HK-2 (cell line): ENCODE data around the gene C1orf116.
A peak's percentile ranks its signal among the peaks of the same experiment; 100 is the strongest.

ENCODE experiments used
- DNase-seq: peaks from one replicate; pipeline ENCODE4 v3.0.0-alpha.2; 2018; ENCODE audit not compliant: unreplicated experiment

Gene C1orf116

GRCh38 chr1:207019661-207020060 lies 12.9 kb downstream of the C1orf116 start:
- no peak for DNase-seq

DNA sequence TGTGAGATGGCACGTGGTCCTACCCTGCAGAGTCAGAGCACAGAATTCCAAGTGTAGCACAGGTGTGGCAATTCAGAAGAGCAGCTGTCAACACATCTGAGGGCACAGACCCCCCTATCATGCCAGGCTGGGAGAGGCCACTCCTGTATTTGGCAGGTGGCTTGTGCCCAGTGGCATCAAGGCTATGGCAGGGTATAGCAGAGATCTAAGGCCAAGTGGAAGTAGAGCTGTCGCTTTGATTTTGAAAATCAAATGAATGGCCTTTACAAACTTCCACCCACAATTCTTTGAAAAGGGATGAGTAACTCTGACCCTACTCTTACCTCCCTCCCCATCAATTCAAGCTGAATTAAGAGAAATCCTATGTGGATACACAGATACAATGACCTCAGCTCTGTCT lies 13.4 kb downstream of the C1orf116 start:
- no peak for DNase-seq

- no peak for DNase-seq
Measured at GRCh38 chr1:207018707-207019106, 13.8 kb downstream of the C1orf116 start.

DNA sequence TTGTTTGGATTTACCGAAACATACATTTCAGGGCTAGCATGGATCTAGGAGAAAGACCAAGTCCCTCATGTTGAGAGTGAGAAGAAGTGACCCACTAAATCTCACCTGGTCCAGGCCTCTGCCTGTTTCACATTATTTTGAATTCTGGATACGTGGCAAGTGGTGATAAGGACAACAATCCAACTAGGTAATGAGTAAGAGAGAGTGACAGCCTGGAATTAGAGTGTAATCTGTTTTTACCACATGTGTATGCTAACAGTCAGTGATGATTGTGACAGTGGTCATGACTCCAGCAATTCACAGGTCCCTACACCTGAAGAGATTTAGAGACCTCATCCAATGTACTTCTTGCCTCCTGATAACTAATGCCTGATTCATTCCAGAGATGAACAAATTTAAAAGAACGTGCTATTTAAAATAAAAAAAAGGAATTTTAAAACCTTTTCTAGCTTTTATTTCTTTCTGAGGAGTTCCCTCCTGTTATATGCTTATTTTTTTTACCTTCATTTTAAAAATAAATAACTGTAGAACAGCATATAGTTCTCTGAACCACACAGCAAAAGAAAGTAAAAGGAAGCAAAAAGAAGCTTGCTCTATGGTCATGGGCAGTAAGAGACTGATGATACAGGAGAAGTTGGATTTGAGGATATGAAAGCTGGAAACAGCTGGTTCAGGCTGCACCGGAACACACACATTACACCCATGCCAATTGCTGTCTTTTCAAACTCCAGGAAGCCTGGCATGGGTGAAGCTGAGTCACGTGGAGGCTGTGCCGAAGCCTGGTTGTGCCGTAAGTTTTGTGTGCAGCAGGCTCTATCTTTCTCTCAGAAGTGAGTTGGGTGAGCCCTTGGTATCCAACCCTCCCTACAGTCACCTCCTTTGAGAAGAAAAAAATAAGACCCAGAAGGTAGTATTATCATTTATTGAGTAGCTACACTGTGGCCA lies 14.7 kb downstream of the C1orf116 start:
- DNase-seq, result no peak

DNA sequence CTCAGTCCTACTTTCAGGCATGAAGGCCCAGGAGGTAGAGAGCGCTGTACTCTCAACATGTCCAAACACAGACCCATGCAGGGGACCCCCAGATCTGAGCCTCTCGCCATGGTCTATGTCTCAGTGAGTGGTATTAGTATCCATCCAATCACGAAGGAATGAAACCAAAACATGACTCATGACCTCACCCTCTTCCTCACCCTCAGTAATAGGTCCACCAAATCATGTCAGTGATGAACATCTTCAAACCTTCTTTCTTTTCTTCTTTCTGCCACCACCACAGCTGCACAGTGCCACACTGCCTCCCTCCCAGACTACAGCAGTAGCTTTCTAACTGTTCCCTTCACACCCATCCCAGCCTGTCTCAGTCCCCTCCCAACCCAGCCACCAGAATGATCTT lies 16.8 kb downstream of the C1orf116 start:
- no peak for DNase-seq

DNA sequence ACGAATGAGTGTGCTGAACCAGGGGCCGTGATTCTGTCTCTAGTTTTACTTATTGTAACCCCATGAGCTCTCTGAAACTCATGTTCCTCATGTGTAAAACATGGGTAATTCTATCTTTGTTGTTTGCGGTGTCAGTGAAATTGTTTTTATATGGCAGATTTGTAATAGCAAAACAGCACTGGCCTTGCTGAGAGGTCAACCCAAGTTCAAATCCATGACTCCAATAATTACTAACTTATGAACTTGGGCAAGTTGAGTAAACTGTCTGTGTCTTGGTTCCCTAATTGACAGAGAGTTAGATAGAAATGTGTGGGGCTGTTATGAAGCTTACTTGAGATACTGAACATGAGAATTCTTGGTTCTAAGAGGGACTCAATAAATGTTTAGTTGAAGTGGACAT lies 17.8 kb downstream of the C1orf116 start:
- no peak for DNase-seq

- DNase-seq, result no peak
Measured at GRCh38 chr1:207013321-207014085, 19.1 kb downstream of the C1orf116 start.

GRCh38 chr1:207010726-207011125 lies 21.8 kb downstream of the C1orf116 start:
- no peak for DNase-seq

- no peak for DNase-seq
Measured at GRCh38 chr1:207009945-207010344, 22.6 kb downstream of the C1orf116 start.

- DNase-seq, result no peak
Measured at GRCh38 chr1:207009182-207009850, 23.2 kb downstream of the C1orf116 start.

DNA sequence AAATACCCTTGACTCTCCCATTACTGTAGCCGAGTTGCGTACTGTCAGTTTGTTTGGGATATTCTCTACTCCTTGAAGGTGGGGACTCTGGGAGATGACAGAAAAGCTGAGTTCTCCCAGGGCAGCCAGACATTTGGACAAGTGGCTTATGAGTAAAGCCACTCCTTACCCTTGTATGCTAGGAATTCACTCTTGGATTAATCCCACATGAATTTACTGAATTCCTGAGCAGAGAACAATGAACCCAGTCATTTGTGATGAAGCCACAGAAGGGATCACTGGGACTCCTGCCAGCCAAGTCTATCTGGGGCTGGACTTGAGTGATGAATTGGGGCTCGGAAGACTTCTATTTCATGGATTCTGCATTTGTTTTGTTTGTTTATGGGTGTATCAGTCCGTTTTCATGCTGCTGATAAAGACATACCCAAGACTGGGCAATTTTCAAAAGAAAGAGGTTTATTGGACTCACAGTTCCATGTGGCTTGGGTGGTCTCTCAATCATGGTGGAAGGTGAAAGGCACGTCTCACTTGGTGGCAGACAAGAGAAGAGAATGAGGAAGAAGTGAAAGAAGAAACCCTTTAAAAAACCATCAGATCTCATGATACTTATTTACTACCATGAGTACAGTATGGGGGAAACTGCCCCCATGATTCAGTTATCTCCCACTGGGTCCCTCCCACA lies 25.1 kb downstream of the C1orf116 start:
- DNase-seq, result peak; percentile 71

- DNase-seq, result no peak
Measured at GRCh38 chr1:207006914-207007313, 25.6 kb downstream of the C1orf116 start.

DNA sequence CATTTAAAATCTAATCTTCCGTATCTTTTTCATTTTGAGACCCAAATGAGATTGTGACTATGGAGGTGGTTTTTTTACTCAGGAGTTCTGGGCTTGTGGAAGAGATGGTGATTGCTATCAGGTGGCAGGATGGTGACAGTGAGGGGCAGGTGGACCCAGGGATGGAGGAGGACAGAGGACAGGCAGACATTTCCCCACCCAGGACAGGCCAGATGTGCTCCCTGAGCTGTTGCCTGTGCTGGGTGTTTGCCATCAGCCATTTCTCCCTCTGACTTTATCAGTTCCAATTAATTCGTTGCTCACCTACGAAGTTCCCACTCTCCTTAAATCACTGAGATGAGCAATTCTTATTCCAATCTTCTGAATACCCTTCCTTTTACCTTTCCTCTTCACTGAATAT lies 26.5 kb downstream of the C1orf116 start:
- DNase-seq, result no peak

DNA sequence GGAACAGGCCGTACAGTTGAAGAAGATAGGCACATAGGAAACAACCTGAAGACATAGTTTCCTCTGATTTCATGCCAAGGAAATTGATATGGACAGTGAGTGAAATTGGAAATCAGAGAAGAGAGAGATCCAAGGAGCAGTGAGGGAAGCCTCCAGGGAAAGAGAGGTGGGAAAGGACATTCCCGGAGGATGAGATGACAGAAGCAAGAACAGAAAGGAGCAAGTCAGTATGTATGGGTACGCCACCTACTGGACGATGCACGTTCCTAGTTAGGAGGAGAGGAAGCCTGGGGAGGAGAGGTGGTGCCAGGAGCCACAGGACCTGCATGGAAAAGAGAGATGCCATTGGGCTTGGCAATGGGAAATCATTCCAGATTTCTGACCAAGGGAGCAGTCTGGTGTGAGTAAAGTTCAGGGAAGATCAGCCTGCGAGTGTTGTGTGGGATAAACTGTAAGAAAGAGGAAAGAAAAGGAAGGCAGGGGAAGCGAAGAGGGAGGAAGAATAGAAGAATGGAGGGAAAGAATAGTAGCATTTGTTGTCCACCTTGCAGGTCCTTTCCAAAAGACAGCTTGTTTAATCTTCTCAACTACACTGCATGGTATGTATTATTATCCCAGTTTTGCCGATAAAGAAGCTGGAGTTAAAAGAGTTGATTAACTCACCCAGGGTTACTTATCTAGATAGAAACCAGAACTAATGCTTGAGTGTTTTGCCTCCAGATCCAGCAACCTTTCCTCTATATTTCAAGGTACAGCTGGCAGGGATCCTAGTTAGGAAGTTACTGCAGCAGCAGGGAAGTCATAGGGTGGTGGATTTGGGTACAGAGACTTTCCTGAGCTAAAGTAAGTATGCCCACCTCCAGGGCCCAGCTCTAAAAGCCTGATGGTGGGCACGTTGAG lies 27.4 kb downstream of the C1orf116 start:
- peak; percentile 70 for DNase-seq

DNA sequence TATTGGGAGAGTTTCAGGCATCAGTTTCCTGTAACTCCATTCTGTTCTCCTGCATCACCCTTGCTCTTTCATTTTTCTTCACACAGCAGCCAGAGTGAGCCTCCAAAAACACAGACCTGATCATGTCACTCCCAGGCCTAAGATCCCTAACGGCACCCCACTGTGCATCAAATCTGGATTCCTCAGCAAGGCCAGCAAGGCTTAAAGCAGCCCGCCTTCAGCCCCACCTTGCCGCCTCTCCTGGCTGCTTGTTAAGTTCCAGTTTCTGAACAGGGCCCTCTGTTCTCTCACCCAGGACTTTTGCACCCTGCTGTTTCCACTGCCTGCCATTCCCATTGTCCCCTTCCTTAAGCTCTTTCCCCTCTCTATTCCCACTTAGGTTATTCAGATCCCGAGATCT lies 29.3 kb downstream of the C1orf116 start:
- DNase-seq, result no peak

GRCh38 chr1:207002724-207003146 lies 29.8 kb downstream of the C1orf116 start:
- DNase-seq, result no peak

GRCh38 chr1:207001492-207002245 lies 30.9 kb downstream of the C1orf116 start:
- no peak for DNase-seq

GRCh38 chr1:207000651-207001291 lies 31.8 kb downstream of the C1orf116 start:
- no peak for DNase-seq

GRCh38 chr1:206998816-206999215 lies 33.7 kb downstream of the C1orf116 start:
- no peak for DNase-seq
